Stomach (tissue), 9 donors: ENCODE data around the gene ACVR1B. TPM values are rescaled to one million over a fixed set of nuclear protein-coding genes. Genes with fewer than 3 reads are reported as not detected.

Experiments
- DNase-seq, 2 donors: peaks; one replicate each; pipeline versions ENCODE4 v3.0.0 to v3.0.0-alpha.2; 2013 to 2019
- H3K27ac ChIP-seq, 5 donors: fragments of 200-600 bp in 4 of 5; sonication (generic) in 4 of 5; one replicate each; pipeline ENCODE4 v1.5.1; 2013 to 2019; ENCODE audit warnings: mild to moderate bottlenecking in 1 of 5, moderate library complexity in 1 of 5
- H3K27me3 ChIP-seq, 3 donors: fragments of 200-600 bp; sonication (generic); one replicate each; pipeline ENCODE4 v1.5.1; 2017 to 2019; ENCODE audit warnings: mixed run types in 1 of 3
- H3K36me3 ChIP-seq, 4 donors: fragments of 200-600 bp; sonication (generic); 1 replicate in 3 of 4; 2 replicates in 1 of 4; pipeline ENCODE4 v1.5.1; 2016 to 2019
- H3K4me1 ChIP-seq, 4 donors: fragments of 200-600 bp; sonication (generic); one replicate each; pipeline ENCODE4 v1.5.1; 2016 to 2019
- H3K4me3 ChIP-seq, 4 donors: fragments of 200-600 bp; sonication (generic) in 3 of 4; one replicate each; pipeline ENCODE4 v1.5.1; 2016 to 2019; ENCODE audit warnings: mild to moderate bottlenecking in 1 of 4
- H3K9me3 ChIP-seq, 4 donors: fragments of 200-600 bp; sonication (generic); one replicate each; pipeline ENCODE4 v1.5.1; 2016 to 2019
- CTCF ChIP-seq, 7 experiments: fragments of 450-650 bp in 4 of 7; fragments of 200-600 bp in 3 of 7; sonication (generic) in 3 of 7; IDR thresholded peaks; one replicate each; pipeline ENCODE4 v1.5.1; 2016 to 2019; ENCODE audit warnings: antibody characterized with exemption in 7 of 7, control low read depth in 2 of 7, mild to moderate bottlenecking in 1 of 7
- EP300 ChIP-seq: sonication (generic); formaldehyde crosslinking; IDR thresholded peaks from one replicate; pipeline ENCODE4 v1.6.1; 2017; ENCODE audit warnings: antibody characterized with exemption
- POLR2A ChIP-seq, 4 donors: fragments of 450-650 bp; IDR thresholded peaks; one replicate each; pipeline ENCODE4 v1.6.1; 2016; ENCODE audit warnings: antibody characterized with exemption in 4 of 4, control low read depth in 2 of 4, mild to moderate bottlenecking in 1 of 4, moderate library complexity in 1 of 4
- POLR2AphosphoS5 ChIP-seq, 3 donors: sonication (generic); formaldehyde crosslinking; IDR thresholded peaks; one replicate each; pipeline ENCODE4 v1.6.1; 2016; ENCODE audit warnings: antibody characterized with exemption in 3 of 3
- WGBS, 5 donors: extraction: QIAGEN DNeasy Blood & Tissue Kit in 3 of 5; methylation state at CpG; one replicate each; pipeline versions ENCODE4 v1.1.5 to v1.1.7; 2013 to 2018; 5-methylcytosine and 5-hydroxymethylcytosine counted together
- intact Hi-C: fragments of 100-400 bp; cut with DNase I; formaldehyde crosslinking; loops from one replicate; pipeline ENCODE4 v1.15.1; 2023; ENCODE audit warnings: low total_unique reads
- polyA plus RNA-seq, 3 donors: library from polyadenylated mRNA; stranded (reverse); fragments of 200-250 nt; gene quantifications; one replicate each; pipeline ENCODE4 v1.2.3, GENCODE V29; 2013
- total RNA-seq, 5 donors: library from RNA; depleted of rRNA; stranded (reverse); fragments of >200 nt; gene quantifications; one replicate each; pipeline versions ENCODE4 v1.1.0 to v1.2.3, GENCODE V29; 2014 to 2016
- donor health status: healthy with polysubstance abuse.
- donor health status: Bipolar disorder and iron deficiency.
- donor health status: healthy.

ACVR1B gene
- total and polyA plus RNA-seq, 8 donors: 8.3 to 53.1 (median 24.5) TPM

- peak in 1 of 2 donors; percentile 43 for DNase-seq
- Histone ChIP-seq H3K4me1 (peaks cover 0 to 7% (median 0%) of the 10 kb centered on the region in 4 donors), H3K27me3 (no peaks in the 10 kb centered on the region), H3K9me3 (no peaks in the 10 kb centered on the region), H3K4me3 (no peak overlapping the region), H3K27ac (no peak overlapping the region), H3K36me3 (no peaks in the 10 kb centered on the region)
- 28 to 59% (median 51%) methylated on average over 5 of the region's 5 CpGs for WGBS, 5 donors
- TF ChIP-seq CTCF (IDR thresholded peaks at IDR 0.05) (no peak), EP300 (no peak), POLR2AphosphoS5 (IDR thresholded peaks at IDR 0.05) (no peak), POLR2A (IDR thresholded peaks at IDR 0.05) (no peak)
- intact Hi-C loops: no loop called here
Observed at GRCh38 chr12:51932218-51933076, 19.1 kb upstream of the ACVR1B start.

- Histone ChIP-seq H3K27me3 (no peaks in the 10 kb centered on the region), H3K4me3 (no peak overlapping the region), H3K27ac (no peak overlapping the region), H3K36me3 (no peaks in the 10 kb centered on the region), H3K4me1 (peaks cover 0 to 7% (median 0%) of the 10 kb centered on the region in 4 donors), H3K9me3 (no peaks in the 10 kb centered on the region)
- 90 to 99% (median 93%) methylated on average over 4 of the region's 4 CpGs for WGBS, 5 donors
- no peak for DNase-seq
- TF ChIP-seq POLR2A (IDR thresholded peaks at IDR 0.05) (no peak), EP300 (no peak), POLR2AphosphoS5 (IDR thresholded peaks at IDR 0.05) (no peak), CTCF (IDR thresholded peaks at IDR 0.05) (no peak)
- intact Hi-C loops: no loop called here
Observed at GRCh38 chr12:51934080-51934479, 17.4 kb upstream of the ACVR1B start.

- Histone ChIP-seq H3K9me3 (no peaks in the 10 kb centered on the region), H3K27ac (no peak overlapping the region), H3K27me3 (no peaks in the 10 kb centered on the region), H3K36me3 (no peaks in the 10 kb centered on the region), H3K4me3 (no peak overlapping the region), H3K4me1 (peaks cover 0 to 14% (median 11%) of the 10 kb centered on the region in 4 donors)
- 52 to 78% (median 69%) methylated on average over 2 of the region's 2 CpGs for WGBS, 5 donors
- intact Hi-C loops: no loop called here
- peak in 1 of 2 donors; percentile 68 for DNase-seq
- TF ChIP-seq EP300: no peak
- no peak for TF ChIP-seq CTCF (IDR thresholded peaks at IDR 0.05)
- no peak for TF ChIP-seq POLR2AphosphoS5 (IDR thresholded peaks at IDR 0.05)
Observed at GRCh38 chr12:51937926-51938325, 13.6 kb upstream of the ACVR1B start.

GRCh38 chr12:51938726-51939125, 12.8 kb upstream of the ACVR1B start:
- H3K4me3 ChIP-seq: no peak overlapping the region
- intact Hi-C loops: no loop called here
- H3K4me1 ChIP-seq: peaks cover 0 to 14% (median 11%) of the 10 kb centered on the region in 4 donors
- TF ChIP-seq POLR2AphosphoS5 (IDR thresholded peaks at IDR 0.05) (no peak), POLR2A (IDR thresholded peaks at IDR 0.05) (no peak), CTCF (IDR thresholded peaks at IDR 0.05) (no peak), EP300 (no peak)
- H3K27me3 ChIP-seq: no peaks in the 10 kb centered on the region
- H3K27ac ChIP-seq: no peak overlapping the region
- DNase-seq: no peak
- no peaks in the 10 kb centered on the region for H3K36me3 ChIP-seq
- 70 to 98% (median 75%) methylated on average over 6 of the region's 6 CpGs for WGBS, 5 donors
- peaks cover 0 to 1% (median 0%) of the 10 kb centered on the region in 4 donors for H3K9me3 ChIP-seq
